ENCODE results near the gene ENDOG. TPM values are rescaled to one million over a fixed set of nuclear protein-coding genes. Genes with fewer than 3 reads are reported as not detected.
"Not testable (repeated sequence)": the region's sequence is repeated elsewhere in the genome, so short reads cannot be mapped to it uniquely, and the experiment has no call there.

The ENDOG gene
- total and polyA plus RNA-seq, 2 experiments from 2014 or later = 93.3 to 209 TPM

GRCh38 chr9:128845186-128845931 lies 27.1 kb downstream of the ENDOG start:
- H3K4me1 ChIP-seq (ENCODE audit: low read depth) = peaks cover 16% of the 10 kb centered on the region
- TF ChIP-seq CTCF (IDR thresholded peaks at IDR 0.05; ENCODE audit: low read depth, low read length) = no peak
- DNase-seq (ENCODE audit: low read depth in 1 of 2, low spot score in 1 of 2) = peak in 1 of 2 donors; percentile 37
- no peaks in the 10 kb centered on the region for H3K9me3 ChIP-seq (ENCODE audit: low read depth)
- no peaks in the 10 kb centered on the region for H3K27me3 ChIP-seq
- peak overlapping the region; percentile 85 for H3K27ac ChIP-seq
- H3K4me3 ChIP-seq = no peak overlapping the region
- no peaks in the 10 kb centered on the region for H3K36me3 ChIP-seq

GRCh38 chr9:128846680-128847030 lies 28.4 kb downstream of the ENDOG start:
- H3K4me3 ChIP-seq = no peak overlapping the region
- H3K4me1 ChIP-seq (ENCODE audit: low read depth) = peaks cover 16% of the 10 kb centered on the region
- H3K36me3 ChIP-seq = no peaks in the 10 kb centered on the region
- H3K27ac ChIP-seq = peak overlapping the region; percentile 85
- no peak for DNase-seq (ENCODE audit: low read depth in 1 of 2, low spot score in 1 of 2)
- H3K27me3 ChIP-seq = no peaks in the 10 kb centered on the region
- H3K9me3 ChIP-seq (ENCODE audit: low read depth) = no peaks in the 10 kb centered on the region
- TF ChIP-seq CTCF (IDR thresholded peaks at IDR 0.05; ENCODE audit: low read depth, low read length) = no peak

- Histone ChIP-seq H3K27me3 (no peaks in the 10 kb centered on the region), H3K27ac (no peak overlapping the region), H3K9me3 (ENCODE audit: low read depth) (no peaks in the 10 kb centered on the region), H3K4me3 (no peak overlapping the region), H3K4me1 (ENCODE audit: low read depth) (peaks cover 16% of the 10 kb centered on the region), H3K36me3 (no peaks in the 10 kb centered on the region)
- DNase-seq (ENCODE audit: low read depth in 1 of 2, low spot score in 1 of 2) = no peak
- TF ChIP-seq CTCF (IDR thresholded peaks at IDR 0.05; ENCODE audit: low read depth, low read length) = no peak
Measured at GRCh38 chr9:128847803-128848202, 29.5 kb downstream of the ENDOG start.

GRCh38 chr9:128851024-128851423 lies 32.7 kb downstream of the ENDOG start:
- not testable (repeated sequence) for H3K36me3 ChIP-seq; H3K4me1 ChIP-seq (ENCODE audit: low read depth); H3K27ac ChIP-seq; DNase-seq (ENCODE audit: low read depth in 1 of 2, low spot score in 1 of 2); H3K9me3 ChIP-seq (ENCODE audit: low read depth); H3K27me3 ChIP-seq; H3K4me3 ChIP-seq

GRCh38 chr9:128851779-128852600 lies 33.7 kb downstream of the ENDOG start:
- DNase-seq (ENCODE audit: low read depth in 1 of 2, low spot score in 1 of 2) = peak; percentile 35 to 65
- H3K36me3 ChIP-seq; H3K27me3 ChIP-seq; H3K27ac ChIP-seq; H3K4me1 ChIP-seq (ENCODE audit: low read depth); H3K9me3 ChIP-seq (ENCODE audit: low read depth); H3K4me3 ChIP-seq: not testable (repeated sequence)
- peak; percentile 47 for TF ChIP-seq CTCF (IDR thresholded peaks at IDR 0.05; ENCODE audit: low read depth, low read length)

GRCh38 chr9:128852646-128853045 lies 34.3 kb downstream of the ENDOG start:
- not testable (repeated sequence) for H3K4me3 ChIP-seq; DNase-seq (ENCODE audit: low read depth in 1 of 2, low spot score in 1 of 2); H3K36me3 ChIP-seq; H3K4me1 ChIP-seq (ENCODE audit: low read depth); H3K9me3 ChIP-seq (ENCODE audit: low read depth); H3K27me3 ChIP-seq; H3K27ac ChIP-seq

GRCh38 chr9:128854454-128854853 lies 36.2 kb downstream of the ENDOG start:
- not testable (repeated sequence) for H3K27me3 ChIP-seq; H3K27ac ChIP-seq; H3K36me3 ChIP-seq; H3K4me3 ChIP-seq; H3K9me3 ChIP-seq (ENCODE audit: low read depth); H3K4me1 ChIP-seq (ENCODE audit: low read depth); DNase-seq (ENCODE audit: low read depth in 1 of 2, low spot score in 1 of 2)

GRCh38 chr9:128858476-128858875 lies 40.2 kb downstream of the ENDOG start:
- not testable (repeated sequence) for H3K36me3 ChIP-seq; H3K4me3 ChIP-seq; H3K4me1 ChIP-seq (ENCODE audit: low read depth); H3K9me3 ChIP-seq (ENCODE audit: low read depth); DNase-seq (ENCODE audit: low read depth in 1 of 2, low spot score in 1 of 2); H3K27me3 ChIP-seq; H3K27ac ChIP-seq
